H1 (cell line): ENCODE measurements around the gene MTAP. TPM values are rescaled to one million over a fixed set of nuclear protein-coding genes. Genes with fewer than 3 reads are reported as not detected.

Source experiments
- RAD21 ChIP-seq, 2 experiments: IDR thresholded peaks in 1 of 2; conservative IDR thresholded peaks in 1 of 2; 2 replicates each; pipeline ENCODE4 v1.6.1; 2011; ENCODE audit warnings: low read depth in 2 of 2, low read length in 2 of 2, improper control_type of control experiment in 1 of 2, inconsistent platforms in 1 of 2, mild to moderate bottlenecking in 1 of 2, moderate library complexity in 1 of 2
- polyA plus RNA-seq, 7 experiments: library from polyadenylated mRNA; depleted of rRNA in 3 of 7; stranded (reverse) in 5 of 7; unstranded in 2 of 7; fragments of >200 nt in 5 of 7; fragments of 200-250 nt in 2 of 7; gene quantifications; 1 replicate in 5 of 7; 2 replicates in 1 of 7; 4 replicates in 1 of 7; pipeline versions ENCODE4 v1.2.1 to v1.2.3, GENCODE V29; 2011 to 2013; ENCODE audit warnings: missing spikeins in 2 of 7, mixed read lengths in 2 of 7
- total RNA-seq: library from RNA; stranded (reverse); fragmentation: NEBNext Ultra II Directional; extraction: Animal tissue kit (Norgen Biotek cat#: 25700); gene quantifications from 2 replicates; pipeline ENCODE4 v1.2.1, GENCODE V29; 2021

Gene MTAP
- total and polyA plus RNA-seq, 2 of the 8 experiments (the other 6 are each of a cell fraction or from before 2014, with no cell fraction given): 16.4 to 100 TPM

DNA sequence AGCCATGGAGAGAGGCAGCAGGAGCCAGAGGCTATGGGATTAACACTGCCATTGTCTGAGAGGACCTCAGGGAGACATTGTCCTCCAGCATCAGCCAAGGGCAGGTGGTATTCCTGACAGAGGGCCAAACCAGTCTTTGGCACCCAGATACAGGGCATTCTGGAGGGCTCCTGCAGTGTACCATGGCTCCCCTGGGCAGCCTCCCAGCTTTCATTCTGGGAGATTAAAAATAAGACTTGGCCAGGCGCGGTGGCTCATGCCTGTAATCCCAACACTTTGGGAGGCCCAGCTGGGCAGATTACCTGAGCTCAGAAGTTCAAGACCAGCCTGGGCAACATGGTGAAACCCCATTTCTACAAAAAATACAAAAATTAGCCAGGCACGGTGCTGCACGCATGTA, 4.2 kb downstream of the MTAP start (continued):
- no peak for TF ChIP-seq RAD21 (IDR thresholded peaks at IDR 0.05 in 1 of 2, conservative IDR thresholded peaks at IDR 0.05 in 1 of 2; ENCODE audit: low read depth in 2 of 2, low read length in 2 of 2)
